Inferior parietal cortex (tissue), 1 donor: Measurements from ENCODE around the gene WFIKKN1.

ENCODE experiments used
- DNase-seq: peaks from one replicate; pipeline ENCODE4 v3.0.0-alpha.2; 2016; ENCODE audit errors: extremely low spot score

Gene WFIKKN1

DNA sequence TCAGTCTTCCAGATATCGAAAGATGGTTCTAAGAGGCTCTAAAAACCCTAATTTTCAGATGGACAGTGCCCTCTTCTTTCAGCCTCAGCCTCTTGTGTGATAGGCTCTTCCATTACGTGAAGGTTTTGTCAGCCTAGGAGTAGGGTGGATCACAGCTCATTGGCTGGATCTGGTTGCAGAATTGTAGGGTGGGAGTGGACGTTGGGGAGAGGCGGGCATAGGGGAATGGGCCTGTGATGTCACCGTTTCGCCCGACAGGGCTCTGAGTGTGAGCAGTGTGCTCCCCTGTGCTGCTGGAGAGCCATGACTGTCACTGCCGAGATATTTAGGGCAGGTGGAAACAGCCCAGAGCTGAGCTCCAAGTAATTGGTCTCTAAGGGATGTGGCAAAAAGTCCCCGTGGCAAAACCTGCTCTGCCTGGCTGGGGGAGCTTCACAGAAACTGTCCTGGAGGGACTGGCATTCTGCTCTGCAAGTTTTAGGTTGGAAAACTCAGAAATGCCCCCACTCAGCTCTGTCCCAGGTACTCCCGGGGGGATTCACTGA, 6.2 kb upstream of the WFIKKN1 start:
- DNase-seq: no peak

GRCh38 chr16:625117-625976, 5.4 kb upstream of the WFIKKN1 start:
- no peak for DNase-seq

DNA sequence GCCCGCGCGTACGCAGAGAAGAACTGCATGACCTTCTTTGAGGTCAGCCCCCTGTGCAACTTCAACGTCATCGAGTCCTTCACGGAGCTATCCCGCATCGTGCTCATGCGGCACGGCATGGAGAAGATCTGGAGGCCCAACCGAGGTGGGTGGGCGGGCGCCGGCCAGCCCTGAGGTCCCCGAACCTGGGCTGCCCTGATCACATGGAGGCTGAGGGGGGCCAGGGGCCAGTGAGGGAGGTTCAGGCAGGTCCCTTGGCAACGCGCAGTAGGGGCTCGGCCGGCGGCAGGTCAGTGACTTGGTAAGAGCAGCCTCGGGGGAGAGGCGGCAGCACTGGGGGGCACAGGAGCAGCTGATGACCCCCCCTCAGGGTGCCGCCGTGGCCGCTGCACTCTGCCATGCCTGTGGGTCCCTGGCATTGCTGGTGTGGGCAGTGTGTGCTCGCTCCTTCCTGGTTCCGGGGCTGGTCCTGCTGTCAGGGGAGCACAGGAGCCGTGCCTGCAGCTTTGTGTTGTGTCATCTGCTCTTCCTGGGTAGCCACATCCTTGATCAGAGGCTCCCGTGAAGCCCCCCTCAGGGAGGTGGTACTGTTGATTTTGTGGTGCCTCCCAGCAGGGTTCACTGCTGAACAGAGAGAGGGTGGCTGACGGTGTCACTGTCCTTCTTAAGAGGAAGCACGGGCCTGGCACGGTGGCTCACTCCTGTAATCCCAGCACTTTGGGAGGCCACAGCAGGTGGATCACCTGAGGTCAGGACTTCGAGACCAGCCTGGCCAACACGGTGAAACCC, 4.6 kb upstream of the WFIKKN1 start:
- DNase-seq: no peak

GRCh38 chr16:626787-627453, 3.9 kb upstream of the WFIKKN1 start:
- DNase-seq: peak; percentile 51

- DNase-seq: no peak
Measured at GRCh38 chr16:627454-628239, 3.1 kb upstream of the WFIKKN1 start.

- DNase-seq: no peak
Measured at GRCh38 chr16:628321-629061, 2.3 kb upstream of the WFIKKN1 start.

GRCh38 chr16:629185-629832, 1.5 kb upstream of the WFIKKN1 start:
- DNase-seq: no peak

GRCh38 chr16:629833-630248, 944 bp upstream of the WFIKKN1 start:
- DNase-seq: no peak

DNA sequence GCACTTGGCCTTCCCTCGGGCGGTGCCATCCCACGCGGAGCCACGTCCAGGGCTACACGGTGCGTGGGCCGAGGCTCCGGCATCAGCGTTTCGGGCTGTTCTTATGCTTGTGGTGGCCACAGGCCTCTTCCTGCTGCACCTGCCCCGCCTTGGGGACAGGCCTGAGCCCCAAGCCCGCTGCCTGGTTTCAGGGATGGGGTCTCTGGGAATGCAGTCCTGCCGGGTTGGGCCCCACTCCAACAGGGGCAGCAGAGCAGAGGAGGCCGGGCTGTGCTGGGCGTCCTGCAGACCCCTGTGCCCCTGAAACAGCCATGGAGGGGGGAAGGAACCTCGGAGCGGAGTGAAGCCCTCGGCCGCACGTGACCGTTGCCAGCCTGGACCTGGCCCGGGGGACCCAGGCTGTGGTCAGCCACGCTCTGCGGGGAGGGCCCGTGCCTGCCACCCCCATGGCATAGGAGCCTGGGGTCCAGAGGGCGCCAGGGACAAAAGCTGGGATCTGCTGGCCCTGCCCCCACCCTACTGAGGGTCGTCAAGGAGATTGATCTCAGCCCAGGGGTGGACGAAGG, 453 bp upstream of the WFIKKN1 start:
- DNase-seq: no peak

DNA sequence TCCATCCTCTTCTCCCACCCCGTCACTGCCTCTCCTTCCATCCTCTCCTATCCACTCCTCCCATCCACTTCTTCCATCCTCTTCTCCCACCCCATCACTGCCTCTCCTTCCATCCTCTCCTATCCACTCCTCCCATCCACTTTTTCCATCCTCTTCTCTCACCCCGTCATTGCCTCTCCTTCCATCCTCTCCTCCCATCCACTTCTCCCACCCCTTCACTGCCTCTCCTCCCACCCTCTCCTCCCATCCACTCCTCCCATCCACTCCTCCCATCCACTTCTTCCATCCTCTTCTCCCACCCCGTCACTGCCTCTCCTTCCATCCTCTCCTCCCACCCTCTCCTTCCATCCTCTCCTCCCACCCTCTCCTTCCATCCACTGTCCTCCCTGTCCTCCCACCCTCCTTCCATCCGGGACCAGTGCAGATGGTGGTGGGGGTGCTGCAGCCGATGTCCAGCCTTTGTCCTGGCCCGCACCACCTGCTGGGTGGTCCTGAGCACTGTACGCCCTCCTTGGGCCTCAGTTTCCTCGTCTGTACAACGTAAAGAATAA, 1.1 kb downstream of the WFIKKN1 start:
- DNase-seq: no peak

- DNase-seq: no peak
Measured at GRCh38 chr16:632486-633335, 1.9 kb downstream of the WFIKKN1 start.

GRCh38 chr16:633336-634050, 2.7 kb downstream of the WFIKKN1 start:
- no peak for DNase-seq

GRCh38 chr16:634051-634670, 3.4 kb downstream of the WFIKKN1 start:
- no peak for DNase-seq

DNA sequence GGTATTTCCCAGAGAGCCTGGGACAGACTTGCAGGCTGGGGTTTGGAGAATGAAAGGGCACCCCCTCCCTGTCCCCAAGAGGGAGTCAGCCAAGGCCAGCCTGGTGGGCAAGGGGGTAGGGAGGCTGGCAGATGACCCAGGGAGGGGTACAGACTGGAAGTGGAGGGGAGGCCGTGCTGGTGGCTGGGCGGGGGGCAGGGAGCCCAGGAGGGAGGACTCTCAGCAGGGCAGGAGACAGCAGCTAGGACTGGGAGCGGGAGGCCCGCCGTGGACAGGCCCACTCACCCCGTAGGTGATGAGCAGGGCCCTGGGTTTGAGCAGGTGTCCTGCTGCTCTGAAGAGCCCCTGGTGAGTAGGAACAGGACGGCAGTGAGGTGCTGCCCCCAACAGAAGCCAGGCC, 4.2 kb downstream of the WFIKKN1 start:
- DNase-seq: no peak

DNA sequence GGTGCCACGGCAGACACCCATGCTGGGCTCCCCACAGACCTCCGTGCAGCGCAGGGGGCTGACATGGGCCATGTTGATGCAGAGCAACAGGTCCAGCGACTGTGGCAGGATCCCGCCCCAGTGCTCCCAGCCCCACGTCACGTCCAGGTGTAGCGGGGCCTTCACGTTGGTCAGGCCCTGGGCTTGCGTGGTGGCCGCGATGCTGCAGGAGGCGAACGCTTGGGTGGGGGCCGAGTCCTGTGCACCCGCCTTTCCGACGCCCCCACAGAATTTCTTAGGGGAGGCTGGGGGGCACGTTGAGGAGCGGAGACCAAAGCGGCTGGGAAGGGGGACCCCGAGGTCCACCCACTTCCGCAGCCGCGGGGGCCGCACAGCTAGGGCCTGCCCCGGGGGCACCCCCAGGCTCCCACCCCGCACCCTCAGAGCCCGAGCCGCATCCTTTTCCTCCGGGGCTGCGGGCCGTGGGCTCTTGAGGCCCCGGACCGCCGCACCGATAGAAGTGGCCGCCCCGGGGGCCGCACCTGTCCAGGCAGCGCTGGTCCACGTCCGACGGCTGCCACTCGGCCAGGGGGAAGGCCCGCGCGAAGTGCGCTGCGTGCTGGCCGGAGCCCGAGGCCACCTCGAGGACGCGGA, 4.9 kb downstream of the WFIKKN1 start:
- DNase-seq: no peak

GRCh38 chr16:636206-637080, 5.7 kb downstream of the WFIKKN1 start, which contains the start of gene METTL26:
Gene METTL26, minus strand, starts transcription at chr16:636305. Its CDS starts 15 bp downstream, at chr16:636290.
- DNase-seq: peak; percentile 98
